COLO668 (cell line): ENCODE data around the gene NSUN6.
"Not testable (repeated sequence)": the region's sequence is repeated elsewhere in the genome, so short reads cannot be mapped to it uniquely, and the experiment has no call there.

Experiments
- DNase-seq: peaks from one replicate; lab custom pipeline; 2025; ENCODE audit not compliant: unreplicated experiment; lab: John Stamatoyannopoulos, UW

NSUN6 gene

DNA sequence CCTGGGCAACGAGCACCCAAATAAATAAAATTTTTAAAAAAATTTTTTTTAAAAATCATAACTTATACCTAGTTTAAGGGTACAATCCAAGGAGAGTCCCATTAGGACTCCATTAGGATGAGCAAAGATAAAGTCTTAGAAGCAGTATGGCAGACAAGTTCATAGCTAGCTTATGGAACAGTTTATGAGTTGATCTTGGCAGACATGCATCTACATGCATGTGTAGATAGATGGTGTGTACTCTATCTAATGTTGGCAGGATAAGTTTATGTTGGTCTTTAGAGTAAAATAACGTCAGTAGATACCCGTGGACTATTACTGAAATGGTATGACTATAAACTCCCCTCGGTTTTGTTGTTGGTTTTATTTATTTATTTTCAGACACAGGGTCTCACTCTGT is 40.2 kb downstream of the NSUN6 start:
- DNase-seq: no peak

DNA sequence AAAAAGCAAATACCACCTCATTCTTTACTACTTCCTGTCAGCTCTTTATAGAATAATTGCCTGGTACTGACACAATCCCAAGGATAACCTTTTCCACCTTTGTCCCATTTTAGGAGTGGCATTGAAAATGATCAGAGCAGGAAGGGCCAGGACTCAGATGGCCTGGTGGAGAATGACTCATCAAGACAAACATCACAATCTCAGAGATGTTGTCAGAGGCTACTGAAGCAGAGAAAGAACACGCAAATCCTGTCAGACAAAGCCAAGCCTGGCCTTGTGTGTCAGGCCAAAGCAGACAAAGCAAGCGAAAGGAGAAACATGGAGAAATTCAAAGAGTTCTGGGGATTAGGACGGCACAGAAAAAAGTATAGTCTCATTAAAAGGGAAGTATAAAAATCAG is 40.9 kb downstream of the NSUN6 start:
- peak; percentile 43 for DNase-seq

DNA sequence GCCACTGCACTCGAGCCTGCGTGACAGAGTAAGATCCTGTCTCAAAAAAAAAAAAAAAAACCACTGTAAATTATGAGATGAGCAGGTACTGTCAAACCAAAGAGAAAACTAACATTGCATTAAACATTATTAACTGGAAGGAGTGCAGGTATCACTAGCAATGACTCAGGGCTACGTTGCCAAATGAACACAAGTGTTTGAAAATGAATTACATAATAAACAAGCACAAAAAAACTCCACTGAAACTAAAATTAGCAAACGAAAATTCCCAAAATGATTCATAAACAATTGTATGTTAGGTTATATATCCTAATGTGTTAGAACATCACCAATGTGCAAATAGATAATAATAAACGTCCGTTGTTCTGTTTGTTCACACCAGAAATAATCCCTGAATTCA is 42.8 kb downstream of the NSUN6 start:
- no peak for DNase-seq

DNA sequence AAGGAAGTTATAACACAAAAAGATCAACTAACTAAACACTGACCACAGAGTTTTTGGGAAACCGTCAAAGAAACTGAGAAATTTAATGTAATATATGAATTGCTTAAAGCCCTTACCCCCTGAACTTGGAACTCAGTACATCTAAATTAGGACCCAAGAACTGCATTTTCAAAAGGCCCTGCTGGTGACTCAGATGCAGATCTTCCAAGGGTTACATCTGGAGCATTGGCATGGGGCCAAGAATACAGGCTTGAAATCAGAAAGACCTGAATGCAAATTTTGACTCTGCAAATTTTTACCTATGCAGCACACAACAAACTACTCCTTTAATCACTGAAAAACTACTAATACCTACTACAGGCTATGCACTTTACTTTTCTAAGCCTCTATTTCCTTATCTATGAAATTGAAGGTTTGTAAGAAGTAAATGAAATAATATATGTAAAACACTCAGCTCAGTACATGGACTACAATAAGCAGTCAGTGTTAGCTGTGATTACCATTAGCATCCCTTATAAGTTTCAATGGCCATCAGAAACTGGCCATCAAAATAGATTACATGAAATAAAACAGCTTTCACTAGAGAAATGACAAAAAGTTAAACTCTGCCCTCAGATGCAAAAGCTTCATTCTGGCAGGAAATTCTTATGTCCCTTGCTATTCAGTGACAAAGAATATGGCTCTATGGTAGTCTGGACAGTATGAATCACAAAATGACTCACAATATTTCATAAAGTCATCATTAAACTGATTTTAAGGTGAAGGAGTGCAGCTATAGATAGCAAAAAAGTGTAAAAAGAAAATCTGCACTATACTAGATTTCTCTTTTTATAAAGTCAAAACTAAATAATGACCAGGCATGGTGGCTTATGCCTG is 43.6 kb downstream of the NSUN6 start:
- DNase-seq: peak; percentile 39

DNA sequence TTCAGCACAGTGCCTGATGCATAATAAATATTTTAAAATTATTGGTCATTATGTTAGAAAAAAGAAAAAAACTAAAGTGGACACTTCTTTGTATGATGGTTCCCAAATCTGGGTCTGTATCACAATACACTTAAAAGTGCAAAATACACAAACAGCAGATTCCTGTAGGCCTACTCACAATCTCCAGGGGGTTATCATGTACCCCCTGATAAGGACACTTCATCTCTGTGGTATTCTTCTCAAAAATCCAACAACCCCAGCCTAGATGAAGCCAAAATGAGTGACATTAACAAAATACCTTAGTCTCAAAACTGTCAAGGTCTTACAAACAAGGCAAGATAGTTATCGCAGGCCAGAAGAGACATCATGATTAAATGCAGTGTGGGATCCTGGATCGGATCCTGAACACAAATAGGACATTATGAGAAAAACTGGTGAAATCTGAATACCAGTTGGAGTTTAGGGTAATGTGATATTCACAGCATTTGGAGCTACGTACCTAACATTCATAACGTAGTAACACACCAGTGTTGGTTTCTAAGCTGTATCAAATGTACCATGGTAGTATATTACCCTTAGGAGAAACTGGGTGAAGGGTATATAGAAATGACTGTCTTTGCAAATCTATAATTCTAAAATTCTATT is 45.2 kb downstream of the NSUN6 start:
- DNase-seq: no peak

DNA sequence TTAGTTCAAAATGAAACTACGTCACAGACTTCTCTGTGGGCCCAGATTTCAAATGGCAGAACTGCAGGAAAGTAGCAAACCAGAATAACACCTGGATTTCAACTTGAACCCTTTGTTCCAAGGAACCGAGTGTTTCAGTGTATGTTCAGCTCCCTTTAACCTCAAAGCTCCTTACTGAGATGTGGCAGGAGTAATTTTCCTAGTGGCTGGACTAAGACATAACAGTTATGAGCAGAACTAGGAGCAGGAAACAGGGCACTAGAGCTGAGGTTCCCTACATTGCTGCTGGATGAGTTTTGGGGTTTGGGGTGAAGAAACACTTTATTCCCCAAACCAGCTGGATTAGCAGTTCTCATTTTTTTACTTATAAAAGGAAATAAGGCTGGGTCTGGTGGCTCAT is 50.1 kb downstream of the NSUN6 start:
- DNase-seq: no peak

DNA sequence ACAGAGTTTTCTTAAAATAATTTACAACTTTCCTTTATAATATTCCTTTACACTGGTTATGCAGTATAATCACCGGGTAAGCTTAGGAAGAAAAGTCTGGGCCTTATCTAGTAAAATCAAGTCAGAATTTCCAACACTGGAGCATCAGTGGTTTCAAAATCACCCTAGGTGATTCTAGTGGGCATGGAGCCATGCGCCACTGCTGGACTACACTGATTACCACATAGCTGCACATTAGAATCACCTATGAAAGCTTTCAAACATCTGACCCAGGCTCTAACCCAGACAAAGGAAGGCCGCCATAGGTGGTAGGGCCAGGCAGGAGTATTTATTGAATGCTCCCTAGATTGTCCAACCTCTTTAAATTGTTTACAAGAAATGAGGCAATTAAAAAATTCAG is 52.0 kb downstream of the NSUN6 start:
- no peak for DNase-seq

DNA sequence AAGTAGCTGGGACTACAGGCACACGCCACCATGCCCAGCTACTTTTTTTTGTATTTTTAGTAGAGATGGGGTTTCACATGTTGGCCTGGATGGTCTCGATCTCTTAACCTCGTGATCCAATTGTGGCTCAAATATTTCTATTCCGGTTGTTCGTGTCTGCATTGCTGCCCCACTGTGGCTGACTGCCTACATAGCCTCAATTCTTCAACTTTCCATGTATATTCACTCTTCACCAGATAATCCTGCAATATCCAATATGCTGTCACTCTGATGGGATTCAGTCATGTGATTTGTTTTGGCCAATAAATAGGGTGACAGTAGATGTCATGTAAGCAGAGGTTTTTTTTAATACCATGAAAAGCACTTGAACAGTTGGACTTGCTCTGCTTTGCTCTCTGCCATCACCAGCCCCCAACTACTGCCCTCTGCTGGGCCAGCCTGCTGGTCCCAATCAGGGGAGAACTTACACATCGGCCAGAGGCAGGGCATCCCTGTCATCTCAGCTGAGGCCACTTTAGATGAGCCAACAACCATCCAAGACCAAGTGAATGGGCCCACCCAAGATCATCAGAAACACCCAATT is 56.7 kb downstream of the NSUN6 start:
- peak; percentile 1 for DNase-seq

DNA sequence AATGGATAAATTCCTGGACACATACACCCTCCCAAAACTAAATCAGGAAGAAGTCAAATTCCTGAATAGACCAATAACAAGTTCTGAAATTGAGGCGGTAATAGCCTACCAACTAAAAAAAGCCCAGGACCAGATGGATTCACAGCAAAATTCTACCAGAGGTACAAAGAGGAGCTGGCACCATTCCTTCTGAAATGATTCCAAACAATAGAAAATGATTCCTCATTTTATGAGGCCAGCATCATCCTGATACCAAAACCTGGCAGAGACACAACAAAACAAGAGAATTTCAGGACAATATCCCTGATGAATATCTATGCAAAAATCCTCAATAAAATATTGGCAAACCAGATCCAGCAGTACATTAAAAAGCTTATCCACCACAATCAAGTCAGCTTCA is 60.2 kb downstream of the NSUN6 start:
- not testable (repeated sequence) for DNase-seq

DNA sequence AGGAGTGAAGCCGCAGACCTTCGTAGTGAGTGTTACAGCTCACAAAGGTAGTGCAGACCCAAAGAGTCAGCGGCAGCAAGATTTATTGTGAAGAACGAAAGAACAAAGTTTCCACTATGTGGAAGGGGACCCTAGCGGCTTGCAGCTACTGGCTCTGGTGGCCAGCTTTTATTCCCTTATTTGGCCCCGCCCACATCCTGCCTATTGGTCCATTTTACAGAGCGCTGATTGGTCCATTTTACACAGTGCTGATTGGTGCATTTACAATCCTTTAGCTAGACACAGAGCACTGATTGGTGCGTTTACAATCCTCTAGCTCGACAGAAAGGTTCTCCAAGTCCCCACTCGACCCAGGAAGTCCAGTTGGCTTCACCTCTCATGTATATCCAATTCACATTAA is 64.8 kb downstream of the NSUN6 start:
- DNase-seq: not testable (repeated sequence)

DNA sequence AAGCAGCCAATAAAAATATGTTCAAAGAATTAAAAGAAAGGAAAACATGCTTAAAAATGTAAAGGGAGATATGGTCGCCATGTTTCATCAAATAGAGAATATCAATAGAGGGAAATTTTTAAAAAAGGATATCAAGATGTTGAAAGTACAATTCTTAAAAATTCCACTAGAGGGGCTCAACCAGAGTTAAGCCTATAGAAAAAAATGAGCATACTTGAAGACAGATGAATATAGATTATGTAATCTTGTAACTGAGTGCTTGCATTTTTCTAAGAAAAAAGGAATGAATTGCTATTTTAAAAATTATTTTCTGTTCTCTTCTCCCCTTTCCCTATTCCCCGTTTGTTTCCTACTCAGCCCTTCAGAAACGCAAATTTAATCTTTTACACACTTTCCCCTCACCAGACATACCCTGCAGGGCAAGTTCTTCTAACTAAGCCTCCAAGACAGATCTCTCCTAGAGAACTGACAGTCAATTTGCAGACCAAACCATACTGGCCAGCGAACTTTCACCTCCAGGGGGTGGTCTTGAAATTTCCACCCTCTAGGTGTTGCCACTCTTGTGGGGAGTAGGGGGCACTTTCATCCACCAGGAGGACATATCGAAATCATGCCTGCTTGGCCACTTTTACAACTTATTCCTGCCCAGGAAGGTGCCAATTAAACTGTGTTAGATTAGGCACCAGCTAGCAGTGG is 67.7 kb downstream of the NSUN6 start:
- DNase-seq: no peak

DNA sequence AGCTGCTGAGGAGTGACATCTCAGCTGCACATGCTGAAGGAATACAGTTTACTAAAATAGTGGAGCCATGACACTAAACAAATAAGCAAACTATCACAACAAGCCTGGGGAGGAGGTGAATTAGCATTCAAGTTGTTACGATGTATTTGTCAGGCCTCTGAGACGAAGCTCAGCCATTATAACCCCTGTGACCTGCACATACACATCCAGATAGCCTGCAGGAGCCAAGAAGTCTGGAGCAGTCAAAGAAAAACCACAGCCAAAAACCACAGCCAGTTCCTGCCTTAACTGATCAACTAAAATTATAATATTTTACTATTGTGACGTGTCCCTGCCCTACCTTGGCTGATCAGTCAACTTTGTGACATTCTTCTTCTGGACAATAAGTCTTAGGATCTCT is 68.6 kb downstream of the NSUN6 start:
- DNase-seq: no peak

DNA sequence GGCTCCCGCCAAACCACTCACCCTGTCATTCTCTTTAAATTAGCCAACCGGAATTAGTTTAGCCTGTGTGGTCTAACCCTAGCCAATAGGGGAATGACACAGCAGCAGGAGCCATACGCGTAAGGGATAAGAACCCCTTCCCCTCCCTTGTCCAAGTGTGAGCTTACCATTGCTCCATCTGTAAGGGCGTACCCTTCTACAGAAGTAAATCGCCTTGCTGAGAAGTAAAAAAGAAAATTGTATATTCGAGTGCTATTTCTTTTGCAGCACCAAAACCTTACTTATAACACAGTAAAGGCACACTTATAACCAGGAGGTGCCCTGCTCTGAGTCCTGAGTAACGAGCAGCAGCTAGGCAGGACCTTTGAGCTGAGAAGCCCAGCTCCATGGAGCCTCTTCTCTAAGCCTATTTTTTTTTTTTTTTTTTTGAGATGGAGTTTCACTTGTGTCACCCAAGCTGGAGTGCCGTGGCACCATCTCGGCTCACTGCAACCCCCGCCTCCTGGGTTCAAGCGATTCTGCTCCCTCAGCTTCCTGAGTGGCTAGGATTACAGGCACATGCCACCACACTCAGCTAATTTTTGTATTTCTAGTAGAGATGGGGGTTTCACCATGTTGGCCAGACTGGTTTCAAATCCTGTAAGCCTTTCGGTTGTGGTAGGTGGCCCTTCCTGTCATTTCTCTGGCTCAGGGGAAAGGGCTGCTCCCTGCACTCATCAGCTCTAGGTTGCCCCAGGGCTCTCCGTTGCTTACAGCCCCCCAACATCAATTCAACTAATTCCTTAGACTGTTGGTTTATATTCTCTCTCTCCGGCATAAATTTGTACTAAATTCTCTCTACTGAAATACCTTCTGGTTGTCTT is 73.3 kb downstream of the NSUN6 start:
- DNase-seq: no peak

DNA sequence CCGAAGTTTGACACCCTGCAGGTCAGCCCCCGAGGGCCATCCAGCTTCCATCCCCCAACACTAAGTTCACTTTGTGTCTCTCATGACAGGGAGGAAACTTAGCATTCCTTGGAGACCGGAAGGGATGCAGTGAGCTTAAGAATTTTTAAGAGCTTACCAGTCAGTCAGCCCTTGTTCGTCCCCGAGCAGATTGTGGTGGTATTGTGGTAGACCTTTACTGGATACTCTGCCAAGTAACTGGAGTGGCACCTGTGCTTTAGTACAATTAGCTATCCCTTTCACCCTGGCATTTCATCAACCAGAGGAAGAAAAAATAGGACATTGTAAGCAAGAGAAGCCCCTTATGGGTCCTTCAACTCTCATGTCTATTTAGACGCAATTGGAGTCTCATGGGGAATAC is 74.8 kb downstream of the NSUN6 start:
- DNase-seq: no peak

DNA sequence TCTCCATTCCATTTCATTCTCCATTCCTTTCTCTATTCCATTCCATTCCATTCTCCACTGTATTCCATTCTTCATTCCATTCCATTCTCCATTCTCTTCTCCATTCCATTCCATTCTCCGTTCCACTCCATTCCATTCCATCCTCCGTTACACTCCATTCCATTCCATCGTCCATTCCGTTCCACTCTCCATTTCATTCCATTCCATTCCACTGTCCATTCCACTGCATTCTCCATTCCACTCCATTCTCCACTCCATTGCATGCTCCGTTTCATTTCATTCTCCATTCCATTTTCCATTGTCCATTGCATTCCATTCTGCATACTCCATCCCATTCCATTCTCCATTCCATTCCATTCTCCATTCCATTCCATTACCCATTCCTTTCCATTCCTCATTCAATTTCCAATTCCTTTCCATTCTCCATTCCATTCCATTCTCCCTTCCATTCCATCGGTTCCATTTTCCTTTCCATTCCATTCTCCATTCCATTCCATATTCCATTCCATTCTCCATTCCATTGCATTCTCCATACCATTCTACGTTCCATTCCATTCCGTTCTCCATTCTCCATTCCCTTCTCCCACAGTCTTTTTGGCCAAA is 78.3 kb downstream of the NSUN6 start:
- no peak for DNase-seq

DNA sequence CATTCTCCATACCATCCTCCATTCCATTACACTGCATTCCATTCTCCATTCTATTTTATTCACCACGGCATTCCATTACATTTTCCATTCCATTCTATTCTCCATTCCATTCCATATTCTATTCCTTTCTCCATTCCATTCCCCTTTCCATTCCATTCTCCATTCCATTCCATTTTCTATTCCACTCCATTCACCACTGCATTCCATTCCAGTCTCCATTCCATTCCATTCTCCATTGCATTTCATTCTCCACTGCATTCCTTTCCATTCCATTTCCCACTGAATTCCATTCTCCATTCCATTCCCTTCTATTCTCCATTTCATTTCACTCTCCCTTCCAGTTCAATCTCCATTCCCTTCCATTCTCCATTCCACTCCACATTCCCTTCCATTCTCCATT is 79.6 kb downstream of the NSUN6 start:
- no peak for DNase-seq

DNA sequence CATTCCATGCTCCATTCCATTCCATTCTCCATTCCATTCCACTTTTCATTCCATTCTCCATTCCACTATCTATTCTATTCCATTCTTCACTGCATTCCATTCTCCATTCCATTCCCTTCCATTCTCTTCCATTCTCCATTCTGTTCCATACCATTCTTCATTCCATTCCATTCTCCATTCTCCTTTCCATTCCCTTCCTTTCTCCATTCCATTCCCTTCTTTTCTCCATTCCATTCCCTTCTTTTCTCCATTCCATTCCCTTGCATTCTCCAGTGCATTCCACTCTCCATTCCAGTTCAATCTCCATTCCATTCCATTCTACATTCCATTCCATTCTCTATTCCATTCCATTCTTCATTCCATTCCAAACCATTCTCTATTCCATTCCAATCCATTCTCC is 80.3 kb downstream of the NSUN6 start:
- DNase-seq: no peak

DNA sequence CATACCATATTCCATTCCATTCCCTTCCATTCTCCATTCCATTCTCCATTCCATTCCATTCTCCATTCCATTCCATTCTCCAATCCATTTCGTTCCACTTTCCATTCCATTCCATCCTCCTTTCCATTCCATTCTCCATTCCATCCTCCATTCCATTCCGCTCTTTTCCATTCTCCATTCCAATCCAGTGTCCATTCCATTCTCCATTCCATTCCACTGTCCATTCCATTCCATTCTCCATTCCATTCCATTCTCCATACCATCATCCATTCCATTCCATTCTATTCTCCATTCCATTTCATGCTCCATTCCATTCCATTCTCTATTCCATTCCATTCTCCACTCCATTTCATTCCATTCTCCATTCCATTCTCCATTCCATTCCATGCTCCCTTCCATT is 81.0 kb downstream of the NSUN6 start:
- DNase-seq: not testable (repeated sequence)

DNA sequence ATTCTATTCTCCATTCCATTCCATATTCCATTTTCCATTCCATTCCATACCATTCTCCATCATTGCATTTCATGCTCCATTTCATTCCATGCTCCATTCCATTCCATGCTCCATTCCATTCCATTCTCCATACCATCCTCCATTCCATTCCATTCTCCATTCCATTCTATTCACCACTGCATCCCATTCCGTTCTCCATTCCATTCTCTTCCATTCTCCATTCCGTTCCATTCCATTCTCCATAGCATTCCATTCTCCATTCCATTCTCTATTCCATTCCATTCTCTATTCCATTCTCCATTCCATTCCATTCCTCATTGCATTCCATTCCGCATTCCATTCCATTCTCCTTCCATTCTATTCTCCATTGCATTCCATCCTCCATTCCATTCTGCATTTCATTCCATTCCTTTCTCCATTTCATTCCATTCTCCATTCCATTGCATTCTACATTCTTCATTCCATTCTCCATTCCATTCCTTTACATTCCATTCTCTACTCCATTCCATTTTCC is 84.0 kb downstream of the NSUN6 start:
- DNase-seq: no peak

DNA sequence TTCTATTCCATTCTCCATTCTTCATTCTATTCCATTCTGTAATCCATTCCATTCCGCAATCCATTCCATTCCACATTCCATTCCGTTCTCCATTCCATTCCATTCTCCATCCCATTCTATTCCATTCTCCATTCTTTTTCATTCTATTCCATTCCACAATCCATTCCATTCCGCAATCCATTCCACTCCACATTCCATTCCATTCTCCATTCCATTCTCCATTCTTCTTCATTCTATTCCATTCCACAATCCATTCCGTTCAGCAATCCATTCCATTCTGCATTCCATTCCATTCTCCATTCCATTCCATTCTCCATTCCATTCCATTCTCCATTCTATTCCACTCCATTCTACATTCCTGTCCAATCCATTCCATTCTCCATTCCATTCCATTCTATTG is 85.2 kb downstream of the NSUN6 start:
- DNase-seq: no peak
